Naive B cell (primary cell): Measurements from ENCODE around the gene CCDC38. TPM values are rescaled to one million over a fixed set of nuclear protein-coding genes. Genes with fewer than 3 reads are reported as not detected.
A peak's percentile ranks its signal among the peaks of the same experiment; 100 is the strongest.

Experiments used
- ATAC-seq, 2 donors: fragments of 150-1000 bp; cut with Tn5 transposase; 2 replicates each; pipeline ENCODE4 v1.10.0; 2021; ENCODE audit warnings: low read depth in 2 of 2, mild to moderate bottlenecking in 2 of 2, moderate library complexity in 2 of 2
- DNase-seq: peaks from one replicate; pipeline ENCODE4 v3.0.0; 2022
- H3K27ac Mint-ChIP-seq, 6 donors: one replicate each; pipeline ENCODE4 v1.8.0; 2020 to 2022; ENCODE audit warnings: mild to moderate bottlenecking in 6 of 6, mixed read lengths in 6 of 6, moderate library complexity in 5 of 6, inconsistent platforms in 2 of 6
- H3K27me3 Mint-ChIP-seq, 3 donors: one replicate each; pipeline ENCODE4 v1.8.0; 2021 to 2022; ENCODE audit warnings: mixed read lengths in 3 of 3, mild to moderate bottlenecking in 1 of 3
- H3K36me3 Mint-ChIP-seq, 2 donors: one replicate each; pipeline ENCODE4 v1.8.0; 2020 to 2022; ENCODE audit warnings: mixed read lengths in 2 of 2, inconsistent platforms in 1 of 2, mild to moderate bottlenecking in 1 of 2
- H3K4me1 Mint-ChIP-seq, 3 donors: one replicate each; pipeline ENCODE4 v1.8.0; 2020 to 2022; ENCODE audit warnings: mixed read lengths in 3 of 3, inconsistent platforms in 1 of 3, mild to moderate bottlenecking in 1 of 3, moderate library complexity in 1 of 3
- H3K4me3 Mint-ChIP-seq, 8 donors: one replicate each; pipeline ENCODE4 v1.8.0; 2020 to 2022; ENCODE audit warnings: mild to moderate bottlenecking in 8 of 8, mixed read lengths in 8 of 8, moderate library complexity in 8 of 8, inconsistent platforms in 2 of 8
- H3K9me3 Mint-ChIP-seq, 7 donors: one replicate each; pipeline ENCODE4 v1.8.0; 2020 to 2022; ENCODE audit warnings: mixed read lengths in 7 of 7, mild to moderate bottlenecking in 5 of 7, inconsistent platforms in 2 of 7, moderate library complexity in 1 of 7
- polyA plus RNA-seq, 6 donors: library from polyadenylated mRNA; unstranded; fragments of 300-500 nt; fragmentation: Illumina TruSeq; gene quantifications; one replicate each; pipeline ENCODE4 v1.2.3, GENCODE V29; 2021; ENCODE audit warnings: low read depth in 6 of 6

Gene CCDC38
- polyA plus RNA-seq, 6 donors from 2014 or later: 0.12 TPM; not detected in 5

GRCh38 chr12:95953000-95953399, 10.6 kb upstream of the CCDC38 start:
- ATAC-seq (no peak), DNase-seq (no peak)
- Mint-ChIP-seq H3K9me3 (peaks cover 0 to 7% (median 0%) of the 10 kb centered on the region in 7 donors), H3K36me3 (peaks cover 0 to 6% of the 10 kb centered on the region in 2 donors), H3K4me3 (no peak overlapping the region), H3K4me1 (no peaks in the 10 kb centered on the region), H3K27ac (no peak overlapping the region), H3K27me3 (peaks cover 8 to 24% (median 17%) of the 10 kb centered on the region in 3 donors)

- peaks cover 8 to 24% (median 17%) of the 10 kb centered on the region in 3 donors for H3K27me3 Mint-ChIP-seq
- H3K36me3 Mint-ChIP-seq: peaks cover 0 to 6% of the 10 kb centered on the region in 2 donors
- DNase-seq (no peak), ATAC-seq (no peak)
- no peak overlapping the region for H3K27ac Mint-ChIP-seq
- H3K4me1 Mint-ChIP-seq: no peaks in the 10 kb centered on the region
- H3K9me3 Mint-ChIP-seq: peaks cover 0 to 7% (median 0%) of the 10 kb centered on the region in 7 donors
- no peak overlapping the region for H3K4me3 Mint-ChIP-seq
Observed at GRCh38 chr12:95951515-95951914, 9.1 kb upstream of the CCDC38 start.

- ATAC-seq (no peak), DNase-seq (no peak)
- Mint-ChIP-seq H3K27me3 (peaks cover 8 to 26% (median 17%) of the 10 kb centered on the region in 3 donors), H3K36me3 (peaks cover 0 to 6% of the 10 kb centered on the region in 2 donors), H3K4me3 (no peak overlapping the region), H3K9me3 (peaks cover 0 to 7% (median 0%) of the 10 kb centered on the region in 7 donors), H3K27ac (no peak overlapping the region), H3K4me1 (no peaks in the 10 kb centered on the region)
Observed at GRCh38 chr12:95949477-95950206, 7.2 kb upstream of the CCDC38 start.

- Mint-ChIP-seq H3K27me3 (peaks cover 0 to 8% (median 0%) of the 10 kb centered on the region in 3 donors), H3K27ac (peak overlapping the region in 1 of 6 donors; percentile 7), H3K4me3 (peak overlapping the region in 7 of 8 donors; percentile 86 to 99 (median 95)), H3K9me3 (no peaks in the 10 kb centered on the region), H3K4me1 (peaks cover 7 to 11% (median 11%) of the 10 kb centered on the region in 3 donors), H3K36me3 (no peaks in the 10 kb centered on the region)
- ATAC-seq (no peak), DNase-seq (no peak)
Observed at GRCh38 chr12:95944108-95944704, 1.8 kb upstream of the CCDC38 start.

GRCh38 chr12:95943330-95943842, 972 bp upstream of the CCDC38 start, which contains the start of gene AMDHD1:
Gene AMDHD1, plus strand, starts transcription at chr12:95943331. Its CDS starts 68 bp downstream, at chr12:95943399.
- DNase-seq: peak; percentile 50
- Mint-ChIP-seq H3K27ac (peak within 1 kb of the TSS; percentile 55 to 96 (median 92)), H3K9me3 (no peaks in the 10 kb centered on the region), H3K4me1 (peaks cover 7 to 11% (median 11%) of the 10 kb centered on the region in 3 donors), H3K4me3 (peak within 1 kb of the TSS; percentile 91 to 99 (median 96)), H3K36me3 (no peaks in the 10 kb centered on the region), H3K27me3 (peaks cover 0 to 9% (median 0%) of the 10 kb centered on the region in 3 donors)
- peak; percentile 66 to 68 for ATAC-seq

GRCh38 chr12:95942101-95942523, 302 bp downstream of the CCDC38 start:
- H3K9me3 Mint-ChIP-seq: no peaks in the 10 kb centered on the region
- H3K4me1 Mint-ChIP-seq: peaks cover 7 to 11% (median 11%) of the 10 kb centered on the region in 3 donors
- ATAC-seq (no peak), DNase-seq (no peak)
- peak overlapping the region; percentile 91 to 99 (median 96) for H3K4me3 Mint-ChIP-seq
- H3K36me3 Mint-ChIP-seq: no peaks in the 10 kb centered on the region
- H3K27me3 Mint-ChIP-seq: peaks cover 0 to 11% (median 0%) of the 10 kb centered on the region in 3 donors
- H3K27ac Mint-ChIP-seq: peak overlapping the region in 4 of 6 donors; percentile 29 to 91 (median 62)

GRCh38 chr12:95940514-95940913, 1.9 kb downstream of the CCDC38 start:
- Mint-ChIP-seq H3K27ac (peak overlapping the region in 2 of 6 donors; percentile 20 to 87), H3K27me3 (peaks cover 0 to 5% (median 0%) of the 10 kb centered on the region in 3 donors), H3K36me3 (no peaks in the 10 kb centered on the region), H3K4me1 (peaks cover 7 to 11% (median 11%) of the 10 kb centered on the region in 3 donors), H3K4me3 (peak overlapping the region in 2 of 8 donors; percentile 75 to 99), H3K9me3 (no peaks in the 10 kb centered on the region)
- ATAC-seq (no peak), DNase-seq (no peak)

GRCh38 chr12:95922231-95922630, 20.2 kb downstream of the CCDC38 start:
- H3K4me1 Mint-ChIP-seq: peaks cover 0 to 6% (median 4%) of the 10 kb centered on the region in 3 donors
- peak overlapping the region in 1 of 6 donors; percentile 35 for H3K27ac Mint-ChIP-seq
- peaks cover 0 to 3% (median 0%) of the 10 kb centered on the region in 7 donors for H3K9me3 Mint-ChIP-seq
- no peaks in the 10 kb centered on the region for H3K36me3 Mint-ChIP-seq
- ATAC-seq (peak; percentile 41 to 47), DNase-seq (no peak)
- H3K27me3 Mint-ChIP-seq: peaks cover 0 to 5% (median 0%) of the 10 kb centered on the region in 3 donors
- no peak overlapping the region for H3K4me3 Mint-ChIP-seq

GRCh38 chr12:95919110-95919509, 23.3 kb downstream of the CCDC38 start:
- peaks cover 0 to 6% (median 4%) of the 10 kb centered on the region in 3 donors for H3K4me1 Mint-ChIP-seq

GRCh38 chr12:95918194-95918993, 24.0 kb downstream of the CCDC38 start:
- DNase-seq (peak; percentile 44), ATAC-seq (peak; percentile 81 to 91)
- H3K4me3 Mint-ChIP-seq: no peak overlapping the region
- peaks cover 0 to 8% (median 0%) of the 10 kb centered on the region in 3 donors for H3K27me3 Mint-ChIP-seq
- H3K36me3 Mint-ChIP-seq: no peaks in the 10 kb centered on the region
- no peak overlapping the region for H3K27ac Mint-ChIP-seq
- H3K4me1 Mint-ChIP-seq: peaks cover 0 to 6% (median 4%) of the 10 kb centered on the region in 3 donors
- H3K9me3 Mint-ChIP-seq: peaks cover 0 to 3% (median 0%) of the 10 kb centered on the region in 7 donors

More at GRCh38 chr12:95919110-95919509, 23.3 kb downstream of the CCDC38 start:
- no peak for DNase-seq
- Mint-ChIP-seq H3K9me3 (peaks cover 0 to 3% (median 0%) of the 10 kb centered on the region in 7 donors), H3K36me3 (no peaks in the 10 kb centered on the region), H3K27ac (no peak overlapping the region), H3K4me3 (no peak overlapping the region), H3K27me3 (peaks cover 0 to 8% (median 0%) of the 10 kb centered on the region in 3 donors)
- ATAC-seq: no peak

- no peak for ATAC-seq
Observed at GRCh38 chr12:95909871-95910270, 32.5 kb downstream of the CCDC38 start.

GRCh38 chr12:95908573-95908972, 33.8 kb downstream of the CCDC38 start:
- H3K36me3 Mint-ChIP-seq: no peaks in the 10 kb centered on the region
- no peak overlapping the region for H3K4me3 Mint-ChIP-seq
- peaks cover 17 to 43% (median 24%) of the 10 kb centered on the region in 3 donors for H3K27me3 Mint-ChIP-seq
- H3K27ac Mint-ChIP-seq: no peak overlapping the region
- DNase-seq (no peak), ATAC-seq (no peak)
- H3K4me1 Mint-ChIP-seq: peaks cover 0 to 7% (median 0%) of the 10 kb centered on the region in 3 donors
- H3K9me3 Mint-ChIP-seq: peaks cover 0 to 6% (median 2%) of the 10 kb centered on the region in 7 donors

More at GRCh38 chr12:95909871-95910270, 32.5 kb downstream of the CCDC38 start:
- H3K27me3 Mint-ChIP-seq: peaks cover 12 to 33% (median 24%) of the 10 kb centered on the region in 3 donors
- H3K27ac Mint-ChIP-seq: no peak overlapping the region
- peaks cover 0 to 7% (median 0%) of the 10 kb centered on the region in 3 donors for H3K4me1 Mint-ChIP-seq
- DNase-seq: no peak
- no peaks in the 10 kb centered on the region for H3K36me3 Mint-ChIP-seq
- H3K9me3 Mint-ChIP-seq: peaks cover 0 to 1% (median 0%) of the 10 kb centered on the region in 7 donors
- H3K4me3 Mint-ChIP-seq: no peak overlapping the region
